Measurements from ENCODE around the gene IFNAR1.

IFNAR1 gene

DNA sequence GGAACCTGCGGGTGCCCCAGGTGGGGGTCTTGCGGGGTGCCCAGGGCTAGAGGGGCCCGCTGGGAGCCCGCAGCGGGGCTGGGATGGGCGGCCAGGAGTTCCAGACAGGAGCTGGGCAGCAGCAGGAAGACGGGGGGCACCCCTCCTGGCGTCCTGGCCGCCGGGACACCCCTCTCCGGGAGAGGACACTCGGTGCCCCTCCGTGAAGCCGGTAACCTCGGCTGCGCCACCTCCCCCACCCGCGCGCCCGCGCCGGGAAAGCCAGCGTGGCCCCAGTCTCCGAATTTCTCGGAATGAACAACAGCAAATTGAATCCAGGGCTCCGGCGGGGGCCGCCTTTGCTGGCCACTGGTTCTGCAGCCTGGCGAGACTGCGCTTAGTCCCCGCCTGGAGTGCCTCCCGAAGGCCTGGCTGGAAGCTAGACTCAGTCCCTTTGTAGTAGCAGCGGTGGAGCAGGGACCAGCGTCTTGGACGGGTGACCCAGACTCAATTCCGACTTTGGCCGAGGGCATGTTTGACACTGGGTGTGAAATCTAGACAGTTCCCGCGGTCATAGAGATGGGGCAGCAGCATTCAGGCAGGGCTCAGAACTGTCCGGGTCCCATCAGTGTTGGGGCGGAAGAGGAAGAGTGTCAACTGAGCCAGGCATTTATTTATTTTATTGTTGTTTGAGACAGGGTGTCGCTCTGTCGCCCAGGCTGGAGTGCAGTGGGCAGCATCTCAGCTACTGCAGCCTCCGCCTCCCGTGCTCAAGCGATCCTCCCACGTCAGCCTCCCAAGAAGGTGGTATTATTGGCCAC is 79.2 kb downstream of the IFNAR1 start:
- DNase-seq: no peak

DNA sequence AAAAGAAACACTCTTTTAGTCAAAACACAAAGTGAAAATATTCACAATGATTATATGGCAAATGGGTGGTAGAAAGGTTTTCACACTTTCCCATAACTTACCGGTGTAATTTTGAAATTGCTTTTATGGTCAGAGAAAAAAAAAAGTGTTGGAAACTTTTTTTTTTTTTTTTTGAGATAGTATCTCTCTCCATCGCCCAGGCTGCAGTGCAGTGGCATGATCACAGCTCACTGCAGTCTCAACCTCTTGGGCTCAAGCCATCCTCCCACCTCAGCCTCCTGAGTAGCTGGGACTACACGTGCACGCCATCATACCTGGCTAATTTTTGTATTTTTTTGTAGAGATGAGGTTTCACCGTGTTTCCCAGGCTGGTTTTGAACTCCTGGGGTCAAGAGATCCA is 81.7 kb downstream of the IFNAR1 start:
- no peak for DNase-seq

Measured in effector CD8-positive, alpha-beta T cell (primary cell).